GM19395 (cell line): ENCODE data around the gene LINGO1.

Experiments
- ATAC-seq: cut with Tn5 transposase; IDR thresholded peaks from one replicate; pipeline ENCODE4 v1.9.1; 2021; ENCODE audit warnings: mild to moderate bottlenecking, moderate library complexity; ENCODE audit not compliant: unreplicated experiment

LINGO1 gene

DNA sequence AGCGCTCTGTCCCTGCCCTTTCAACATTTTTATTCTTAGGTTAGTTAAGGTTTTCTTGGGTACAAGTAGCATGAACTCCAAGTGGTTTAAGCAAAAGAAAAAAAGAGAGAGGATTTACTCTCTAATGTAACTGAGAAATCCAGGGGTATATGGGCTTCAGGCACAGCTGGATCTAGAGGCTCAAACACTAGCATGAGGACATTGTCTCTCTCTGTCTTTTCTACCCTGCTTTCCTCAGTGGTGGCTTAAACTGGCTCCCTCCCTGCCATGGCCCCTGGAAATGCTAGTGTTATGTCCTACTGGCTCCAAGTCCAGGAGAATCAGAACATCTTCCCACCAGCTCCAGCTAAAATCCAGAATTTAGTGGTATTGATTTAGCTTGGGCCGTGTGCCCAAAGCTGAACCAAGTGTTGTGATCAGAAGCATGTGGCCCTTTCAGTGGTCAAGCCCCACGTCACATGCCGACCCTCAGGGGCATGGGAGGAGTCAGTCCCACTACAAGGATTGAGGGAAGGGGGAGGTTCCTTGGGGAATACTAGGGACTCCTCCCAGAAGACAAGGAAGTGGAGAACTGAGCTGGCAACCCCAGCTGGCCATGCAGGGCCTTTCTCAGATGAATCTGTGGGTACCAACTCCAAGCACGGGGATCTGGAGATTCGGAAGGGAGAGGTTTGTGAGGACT, 58.0 kb downstream of the LINGO1 start:
- ATAC-seq: no peak

DNA sequence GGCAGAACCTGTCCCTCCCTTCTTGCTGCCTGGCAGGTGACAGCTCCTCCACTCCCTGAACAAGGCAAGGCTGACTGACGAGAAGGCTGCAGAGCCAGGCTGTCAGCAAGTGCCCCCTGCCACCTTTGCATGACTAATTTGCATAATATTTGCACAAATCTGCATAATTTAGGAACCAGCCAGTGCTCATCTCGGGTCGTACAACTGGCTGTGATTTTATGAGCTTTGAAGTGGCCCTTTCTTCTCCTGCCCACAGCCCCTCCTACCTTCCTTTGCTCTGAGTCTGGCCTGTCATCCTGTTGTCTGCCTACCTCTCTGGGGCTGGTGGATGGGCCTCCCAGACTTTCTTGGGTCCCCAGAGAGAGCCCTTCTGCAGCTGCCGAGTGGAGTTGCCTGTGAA, 58.9 kb downstream of the LINGO1 start:
- ATAC-seq: no peak

GRCh38 chr15:77572186-77572585, 60.5 kb downstream of the LINGO1 start:
- no peak for ATAC-seq

DNA sequence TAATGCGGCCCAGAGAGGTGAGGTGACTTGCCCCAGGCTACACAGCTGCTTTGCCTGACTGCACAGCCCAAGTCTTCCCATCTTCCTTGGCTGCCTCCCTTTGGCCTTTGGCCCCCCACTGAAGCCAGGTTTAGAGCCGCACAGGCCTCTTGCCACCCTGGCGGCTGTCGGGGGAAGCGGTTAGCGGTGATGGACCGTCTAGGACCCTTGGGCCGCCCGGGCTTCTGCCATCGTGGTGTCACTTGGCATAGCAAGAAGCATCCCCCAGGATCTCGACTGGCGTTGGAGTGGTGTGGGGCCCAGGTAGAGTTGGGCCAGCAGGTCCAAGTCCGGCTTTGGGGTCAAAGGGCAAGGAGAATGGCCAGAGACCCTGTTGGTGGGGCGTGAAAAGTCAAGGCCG, 61.0 kb downstream of the LINGO1 start:
- no peak for ATAC-seq

GRCh38 chr15:77571181-77571580, 61.5 kb downstream of the LINGO1 start:
- no peak for ATAC-seq

DNA sequence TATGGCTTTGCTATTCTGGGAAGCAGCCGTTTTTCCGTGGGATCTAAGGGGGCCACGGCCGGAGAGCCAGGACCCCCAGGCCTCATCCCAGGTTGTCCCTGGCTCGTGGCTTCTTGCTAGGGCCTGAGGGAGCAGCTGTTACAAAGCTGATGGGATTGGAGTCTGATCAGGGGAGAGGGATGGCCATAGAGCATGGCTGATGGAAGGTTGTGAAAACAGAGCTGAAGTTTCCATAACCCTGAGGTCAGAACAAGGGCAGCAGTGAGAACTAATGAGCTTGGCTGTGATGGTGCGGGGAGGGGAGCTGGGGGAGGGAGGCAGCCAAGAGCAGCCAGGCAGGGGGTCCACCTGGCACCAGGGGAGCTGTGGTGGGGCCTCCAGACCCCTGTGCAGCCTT, 63.0 kb downstream of the LINGO1 start:
- ATAC-seq: no peak

DNA sequence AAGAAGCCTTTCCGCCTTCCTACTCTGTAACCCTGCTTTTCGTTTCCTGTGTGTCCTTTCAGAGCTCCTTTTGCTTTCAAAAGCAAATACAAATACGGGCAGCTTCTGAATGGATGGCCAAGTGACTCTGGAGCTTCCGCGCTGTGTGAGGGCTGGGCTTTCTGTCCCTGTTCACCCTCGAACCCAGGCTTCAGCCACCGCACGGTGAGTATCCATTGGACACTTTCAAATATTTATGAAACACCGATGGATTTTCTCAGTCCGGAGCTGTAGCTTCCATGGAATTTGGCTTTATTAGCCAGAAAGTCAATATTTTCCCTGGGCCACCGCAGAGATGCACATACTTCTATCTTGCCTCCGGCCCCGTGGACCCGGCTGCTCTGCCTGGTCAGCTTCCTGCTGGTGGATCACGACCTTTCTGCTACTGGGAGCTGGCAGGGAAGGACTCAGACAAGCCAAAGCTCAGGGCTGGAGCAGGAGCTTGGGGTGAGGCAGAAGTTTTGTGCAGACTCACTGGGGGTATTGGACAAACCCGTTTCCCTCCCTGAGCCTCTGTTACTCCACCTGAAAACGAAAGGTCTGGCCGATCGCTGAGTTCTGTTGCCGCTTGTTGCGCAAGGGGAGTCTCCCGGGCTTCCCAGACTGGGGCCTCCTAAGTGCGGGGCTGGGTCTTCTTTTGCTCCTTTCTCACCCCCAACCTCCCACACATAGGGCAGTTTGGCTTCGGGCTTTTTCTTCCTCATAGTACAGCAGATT, 63.6 kb downstream of the LINGO1 start:
- ATAC-seq: no peak

DNA sequence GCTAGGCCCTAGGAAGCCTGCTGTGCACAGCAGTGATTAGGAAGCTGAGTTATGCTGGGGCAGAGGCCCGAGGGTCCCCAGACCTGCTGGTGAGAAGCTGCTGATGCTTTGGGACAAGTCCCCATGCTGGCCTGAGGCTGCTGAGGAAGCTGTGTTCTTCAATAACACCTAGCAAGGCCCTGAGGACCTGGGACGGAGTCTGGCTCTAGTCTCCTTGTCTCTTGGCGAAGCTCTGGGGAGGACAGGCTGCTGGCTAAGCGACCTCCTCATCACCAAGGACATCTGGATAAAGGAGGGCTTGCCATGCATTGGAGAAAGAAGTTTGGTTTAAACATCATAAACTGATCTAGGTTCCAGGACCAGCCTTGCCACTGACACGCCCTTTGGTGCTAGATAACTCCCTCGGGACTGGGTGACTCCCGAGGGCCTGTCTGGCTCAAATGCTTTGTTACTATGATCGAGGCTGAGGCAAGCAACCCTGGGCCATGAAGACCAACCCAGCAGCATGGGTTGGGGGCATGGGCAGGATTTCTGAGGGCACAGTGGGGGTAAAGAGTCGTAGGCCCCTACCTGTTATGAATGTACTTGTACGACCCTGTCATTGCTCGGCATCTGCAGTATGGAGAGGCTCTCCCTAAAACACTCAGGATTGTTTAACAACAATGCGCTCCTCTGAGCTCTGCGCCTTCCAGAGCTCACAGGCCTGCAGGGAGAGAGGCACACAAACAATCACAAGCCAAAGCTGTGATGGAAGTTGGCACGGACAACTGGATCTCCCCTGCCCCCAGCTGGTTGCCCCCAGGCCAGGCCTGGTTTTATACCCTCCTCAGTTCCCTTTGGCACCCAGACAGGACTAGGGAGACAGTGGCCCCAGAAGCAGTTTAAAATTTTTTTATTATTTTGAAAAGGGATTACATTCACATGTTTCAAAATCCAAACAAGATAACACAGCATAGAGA, 64.4 kb downstream of the LINGO1 start:
- ATAC-seq: no peak

DNA sequence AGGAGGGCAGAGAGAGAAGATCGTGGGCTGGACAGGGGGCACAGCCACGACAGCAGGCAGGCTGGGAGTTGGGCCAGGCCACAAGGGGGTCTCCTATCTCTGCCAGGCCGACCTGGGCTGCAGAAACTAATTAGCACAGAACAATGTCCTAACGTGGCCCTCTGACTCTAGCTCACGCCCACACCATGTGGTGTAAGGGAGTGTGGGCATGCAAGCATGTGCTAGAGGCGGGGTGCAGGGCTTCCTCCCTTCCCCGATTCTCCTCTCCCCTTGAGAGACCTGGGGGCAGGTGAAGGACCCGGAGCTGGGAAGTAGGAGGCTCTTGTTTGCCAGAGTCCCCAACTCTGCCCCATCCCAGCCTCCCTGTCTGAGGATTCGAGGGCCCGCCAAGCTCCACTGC, 65.5 kb downstream of the LINGO1 start:
- ATAC-seq: no peak

DNA sequence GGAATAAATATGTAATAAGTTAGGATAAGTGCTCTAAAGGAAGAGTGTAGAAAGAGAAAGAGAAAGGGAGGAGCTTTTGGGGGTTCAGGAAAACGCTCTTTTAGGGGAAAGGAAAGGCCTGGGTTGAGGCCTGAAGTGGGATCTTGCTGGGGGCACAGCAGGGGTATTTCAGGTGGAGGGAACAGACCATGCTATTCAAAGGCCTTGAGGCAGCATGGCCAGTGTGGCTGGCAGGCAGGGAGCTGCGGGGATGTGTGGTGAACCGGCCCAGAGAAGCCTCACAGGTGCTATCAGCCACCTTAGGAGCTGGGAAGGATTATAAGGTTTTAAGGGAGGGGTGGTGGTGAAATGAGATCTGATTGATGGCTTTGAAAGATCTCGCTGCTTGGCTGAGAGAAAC, 66.6 kb downstream of the LINGO1 start:
- no peak for ATAC-seq

- ATAC-seq: no peak
Observed at GRCh38 chr15:77565378-77565915, 67.3 kb downstream of the LINGO1 start.

DNA sequence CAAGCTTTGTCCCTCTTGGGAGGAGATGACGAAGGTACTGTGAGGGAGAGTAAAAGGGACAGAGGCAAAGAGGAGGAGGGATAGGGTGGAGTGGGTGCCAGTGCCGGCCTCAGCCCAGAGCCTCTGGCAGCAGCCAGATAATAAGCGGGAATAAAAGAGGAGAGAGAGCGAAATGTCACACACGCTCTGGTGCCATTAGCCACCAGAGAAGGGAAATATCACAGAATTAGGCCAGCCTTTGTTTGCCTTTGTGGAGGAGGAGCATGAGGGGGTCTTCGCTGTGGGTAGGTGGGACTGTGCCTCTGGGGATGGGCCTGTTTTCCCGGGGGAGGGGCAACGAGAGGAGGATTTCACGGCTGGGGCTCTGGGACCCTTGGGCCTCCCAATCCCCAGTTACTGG, 67.8 kb downstream of the LINGO1 start:
- no peak for ATAC-seq

DNA sequence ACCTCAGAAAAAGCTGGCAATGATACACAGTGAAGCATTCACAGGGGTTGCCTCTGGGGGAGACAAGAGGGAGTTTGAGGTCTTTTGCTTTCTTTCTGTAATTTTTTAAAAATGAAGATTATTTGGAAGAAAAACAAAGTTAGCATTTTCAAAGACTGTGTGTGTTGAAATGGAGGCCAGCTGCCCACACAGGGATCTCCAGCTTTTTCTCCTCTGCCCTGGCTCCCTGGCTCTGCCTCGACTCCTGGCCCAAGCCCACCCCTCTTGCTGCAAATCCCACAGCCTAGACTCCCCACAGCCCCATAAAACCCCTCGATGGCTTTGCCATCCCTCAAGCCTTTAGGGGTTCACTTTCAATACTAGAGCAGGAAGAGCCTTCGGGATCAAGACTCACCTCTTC, 68.4 kb downstream of the LINGO1 start:
- no peak for ATAC-seq

DNA sequence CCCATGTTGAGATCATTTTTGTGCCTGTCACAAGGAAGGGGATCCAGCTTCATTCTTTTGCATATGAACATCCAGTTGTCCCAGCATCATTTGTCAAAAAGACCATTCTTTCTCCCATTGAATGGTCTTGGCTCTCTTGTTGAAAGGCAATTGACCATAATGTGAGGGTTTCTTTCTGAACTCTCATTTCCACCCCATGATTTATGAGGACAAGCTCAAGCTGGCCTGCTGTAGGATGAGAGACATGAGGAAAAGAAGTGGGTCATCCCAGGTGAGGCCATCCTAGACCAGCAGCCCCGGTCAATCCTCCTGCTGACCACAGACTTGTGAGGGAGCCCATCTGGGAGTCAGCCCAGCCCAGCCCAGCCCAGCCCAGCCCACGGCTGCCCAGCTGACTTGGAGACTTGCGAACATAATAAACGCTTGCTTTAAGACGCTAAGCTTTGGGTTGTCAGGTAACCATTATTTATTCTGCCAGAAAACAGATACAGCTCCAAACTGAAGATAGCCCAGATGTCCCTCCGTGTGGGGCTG, 69.0 kb downstream of the LINGO1 start:
- no peak for ATAC-seq
